ENCODE results near the gene RPP14.
"Not testable (repeated sequence)": the region's sequence is repeated elsewhere in the genome, so short reads cannot be mapped to it uniquely, and the experiment has no call there.

RPP14 gene

GRCh38 chr3:58332575-58333188 is 26.6 kb downstream of the RPP14 start, which contains the start of gene PXK:
TSS of gene PXK (plus strand) at chr3:58332892. CDS start at chr3:58332989, 97 bp downstream.
- peak; percentile 68 for DNase-seq (ENCODE audit: low spot score)

- peak; percentile 61 for DNase-seq (ENCODE audit: low spot score)
Observed at GRCh38 chr3:58333206-58334012, 27.4 kb downstream of the RPP14 start.

GRCh38 chr3:58334013-58334321 is 27.9 kb downstream of the RPP14 start:
- peak; percentile 48 for DNase-seq (ENCODE audit: low spot score)

GRCh38 chr3:58334506-58334884 is 28.4 kb downstream of the RPP14 start:
- no peak for DNase-seq (ENCODE audit: low spot score)

GRCh38 chr3:58335652-58335947 is 29.6 kb downstream of the RPP14 start:
- DNase-seq (ENCODE audit: low spot score), result peak; percentile 49

GRCh38 chr3:58336135-58336882 is 30.3 kb downstream of the RPP14 start:
- DNase-seq (ENCODE audit: low spot score), result peak; percentile 69

- DNase-seq (ENCODE audit: low spot score), result no peak
Observed at GRCh38 chr3:58337190-58337589, 31.1 kb downstream of the RPP14 start.

GRCh38 chr3:58339146-58339545 is 33.1 kb downstream of the RPP14 start:
- DNase-seq (ENCODE audit: low spot score), result not testable (repeated sequence)

GRCh38 chr3:58340594-58341244 is 34.7 kb downstream of the RPP14 start:
- no peak for DNase-seq (ENCODE audit: low spot score)

GRCh38 chr3:58341376-58341775 is 35.3 kb downstream of the RPP14 start:
- no peak for DNase-seq (ENCODE audit: low spot score)

- DNase-seq (ENCODE audit: low spot score), result no peak
Observed at GRCh38 chr3:58342676-58343075, 36.6 kb downstream of the RPP14 start.

- no peak for DNase-seq (ENCODE audit: low spot score)
Observed at GRCh38 chr3:58345457-58345856, 39.4 kb downstream of the RPP14 start.

- no peak for DNase-seq (ENCODE audit: low spot score)
Observed at GRCh38 chr3:58346368-58346767, 40.3 kb downstream of the RPP14 start.

GRCh38 chr3:58347984-58348383 is 41.9 kb downstream of the RPP14 start:
- DNase-seq (ENCODE audit: low spot score), result no peak

- no peak for DNase-seq (ENCODE audit: low spot score)
Observed at GRCh38 chr3:58349792-58350626, 44.0 kb downstream of the RPP14 start.

GRCh38 chr3:58350627-58351013 is 44.6 kb downstream of the RPP14 start:
- DNase-seq (ENCODE audit: low spot score), result no peak

GRCh38 chr3:58351920-58352319 is 45.9 kb downstream of the RPP14 start:
- no peak for DNase-seq (ENCODE audit: low spot score)

GRCh38 chr3:58352626-58353025 is 46.6 kb downstream of the RPP14 start:
- DNase-seq (ENCODE audit: low spot score), result peak; percentile 36

GRCh38 chr3:58353722-58354553 is 47.9 kb downstream of the RPP14 start:
- DNase-seq (ENCODE audit: low spot score), result no peak

- no peak for DNase-seq (ENCODE audit: low spot score)
Observed at GRCh38 chr3:58355179-58355578, 49.1 kb downstream of the RPP14 start.

GRCh38 chr3:58356054-58356453 is 50.0 kb downstream of the RPP14 start:
- DNase-seq (ENCODE audit: low spot score), result no peak
